Peyer's patch (tissue), 4 donors: Measurements from ENCODE around the gene ZNF669. TPM values are rescaled to one million over a fixed set of nuclear protein-coding genes. Genes with fewer than 3 reads are reported as not detected.

Experiments used
- DNase-seq, 3 donors: peaks; one replicate each; pipeline ENCODE4 v3.0.0-alpha.2; 2017 to 2019
- H3K27ac ChIP-seq, 4 donors: fragments of 200-600 bp; sonication (generic); one replicate each; pipeline ENCODE4 v1.5.1; 2016 to 2019
- H3K27me3 ChIP-seq, 2 donors: fragments of 200-600 bp; sonication (generic); one replicate each; pipeline ENCODE4 v1.5.1; 2019
- H3K36me3 ChIP-seq, 3 donors: fragments of 200-600 bp; sonication (generic); one replicate each; pipeline ENCODE4 v1.5.1; 2016 to 2019
- H3K4me1 ChIP-seq, 4 donors: fragments of 200-600 bp; sonication (generic); one replicate each; pipeline ENCODE4 v1.5.1; 2016 to 2019
- H3K4me3 ChIP-seq, 4 donors: fragments of 200-600 bp; sonication (generic); 1 replicate in 3 of 4; 2 replicates in 1 of 4; pipeline ENCODE4 v1.5.1; 2016 to 2019; ENCODE audit warnings: mild to moderate bottlenecking in 1 of 4
- H3K9me3 ChIP-seq, 4 donors: fragments of 200-600 bp; sonication (generic); one replicate each; pipeline ENCODE4 v1.5.1; 2016 to 2019; ENCODE audit warnings: mild to moderate bottlenecking in 1 of 4
- CTCF ChIP-seq, 6 experiments: fragments of 450-650 bp in 4 of 6; fragments of 200-600 bp in 2 of 6; sonication (generic) in 1 of 6; IDR thresholded peaks; one replicate each; pipeline ENCODE4 v1.5.1; 2017 to 2019; ENCODE audit warnings: antibody characterized with exemption in 6 of 6, mild to moderate bottlenecking in 3 of 6, moderate library complexity in 1 of 6
- POLR2A ChIP-seq, 2 donors: fragments of 450-650 bp; IDR thresholded peaks; one replicate each; pipeline ENCODE4 v1.5.1; 2017; ENCODE audit warnings: antibody characterized with exemption in 2 of 2, mild to moderate bottlenecking in 2 of 2, moderate library complexity in 2 of 2
- total RNA-seq, 4 donors: library from RNA; depleted of rRNA; stranded (reverse); fragments of >200 nt; gene quantifications; one replicate each; pipeline ENCODE4 v1.1.0, GENCODE V29; 2016

Gene ZNF669
- total RNA-seq, 4 donors from 2014 or later, result 2.3 to 5.8 (median 2.7) TPM

DNA sequence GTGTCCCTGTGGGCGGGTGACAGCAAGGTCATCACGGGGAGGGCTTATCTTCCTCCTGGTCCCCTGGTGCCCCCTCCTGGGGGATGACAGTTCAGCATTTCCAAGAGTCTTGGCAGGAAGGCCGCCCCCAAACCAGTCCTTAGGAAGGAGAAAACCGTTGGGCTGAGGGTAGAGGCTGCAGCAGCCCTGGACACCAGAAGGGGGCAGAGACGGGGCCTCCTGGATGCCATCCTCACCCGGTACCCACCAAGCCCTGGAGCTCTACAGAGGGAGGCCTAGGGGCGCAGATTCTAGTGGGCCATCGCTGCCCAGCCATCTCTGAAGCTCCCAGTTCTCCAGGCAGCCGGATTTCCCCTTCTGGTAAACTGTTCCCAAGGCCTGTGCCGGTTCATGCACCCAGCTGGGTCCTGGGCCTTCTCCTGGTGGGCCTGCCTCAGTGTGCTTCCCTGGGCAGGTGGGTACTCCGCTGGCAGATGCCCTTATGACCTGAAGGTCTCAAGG lies 14.8 kb upstream of the ZNF669 start:
- Histone ChIP-seq H3K9me3 (no peaks in the 10 kb centered on the region), H3K36me3 (no peaks in the 10 kb centered on the region), H3K27ac (no peak overlapping the region), H3K4me1 (no peaks in the 10 kb centered on the region), H3K27me3 (no peaks in the 10 kb centered on the region), H3K4me3 (no peak overlapping the region)
- no peak for DNase-seq
- TF ChIP-seq CTCF (IDR thresholded peaks at IDR 0.05), result peak in 1 of 6 experiments; percentile 17
- TF ChIP-seq POLR2A (IDR thresholded peaks at IDR 0.05), result no peak

DNA sequence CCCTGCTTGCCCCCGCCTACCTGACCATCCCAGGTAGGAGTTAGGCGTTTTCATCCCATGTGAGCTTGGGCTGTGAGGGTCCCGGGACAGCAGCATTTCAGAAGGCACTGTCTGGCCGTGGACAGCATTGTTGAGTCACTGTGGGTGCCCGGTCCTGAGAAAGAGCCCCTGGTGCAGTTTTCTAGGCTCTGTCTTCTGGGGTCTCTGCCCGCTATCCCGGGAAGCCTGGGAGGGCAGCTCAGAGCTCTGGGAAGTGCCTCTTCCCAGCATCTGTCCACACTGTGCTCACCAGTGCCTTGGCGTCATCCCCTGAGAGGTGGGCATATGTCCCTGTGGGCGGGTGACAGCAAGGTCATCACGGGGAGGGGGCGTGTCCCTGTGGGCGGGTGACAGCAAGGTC lies 11.4 kb upstream of the ZNF669 start:
- Histone ChIP-seq H3K27ac (no peak overlapping the region), H3K9me3 (no peaks in the 10 kb centered on the region), H3K4me1 (peaks cover 0 to 13% (median 5%) of the 10 kb centered on the region in 4 donors), H3K4me3 (no peak overlapping the region), H3K36me3 (no peaks in the 10 kb centered on the region), H3K27me3 (no peaks in the 10 kb centered on the region)
- no peak for TF ChIP-seq CTCF (IDR thresholded peaks at IDR 0.05)
- no peak for TF ChIP-seq POLR2A (IDR thresholded peaks at IDR 0.05)
- DNase-seq, result no peak

DNA sequence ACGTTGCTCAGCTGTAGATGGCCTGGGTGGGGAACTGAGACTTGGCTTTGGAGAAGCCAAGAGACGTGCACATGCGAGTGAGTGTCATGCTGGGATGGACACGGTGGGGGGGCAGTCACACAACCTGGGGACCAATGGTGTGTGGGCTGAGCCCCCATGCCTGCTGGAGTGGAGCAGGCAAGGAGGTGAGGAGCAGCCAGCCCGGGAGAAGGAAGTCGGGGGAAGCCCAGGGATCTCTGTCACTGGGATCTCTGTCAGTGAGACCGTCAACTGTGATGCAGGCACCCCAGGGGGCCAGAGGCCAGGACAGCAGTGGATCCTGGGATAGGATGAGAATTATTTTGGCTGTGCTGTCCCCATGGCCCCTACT lies 11.0 kb upstream of the ZNF669 start:
- Histone ChIP-seq H3K4me3 (no peak overlapping the region), H3K4me1 (peaks cover 0 to 13% (median 6%) of the 10 kb centered on the region in 4 donors), H3K27me3 (no peaks in the 10 kb centered on the region), H3K9me3 (no peaks in the 10 kb centered on the region), H3K36me3 (no peaks in the 10 kb centered on the region), H3K27ac (no peak overlapping the region)
- TF ChIP-seq CTCF (IDR thresholded peaks at IDR 0.05) (no peak), POLR2A (IDR thresholded peaks at IDR 0.05) (no peak)
- DNase-seq, result no peak

DNA sequence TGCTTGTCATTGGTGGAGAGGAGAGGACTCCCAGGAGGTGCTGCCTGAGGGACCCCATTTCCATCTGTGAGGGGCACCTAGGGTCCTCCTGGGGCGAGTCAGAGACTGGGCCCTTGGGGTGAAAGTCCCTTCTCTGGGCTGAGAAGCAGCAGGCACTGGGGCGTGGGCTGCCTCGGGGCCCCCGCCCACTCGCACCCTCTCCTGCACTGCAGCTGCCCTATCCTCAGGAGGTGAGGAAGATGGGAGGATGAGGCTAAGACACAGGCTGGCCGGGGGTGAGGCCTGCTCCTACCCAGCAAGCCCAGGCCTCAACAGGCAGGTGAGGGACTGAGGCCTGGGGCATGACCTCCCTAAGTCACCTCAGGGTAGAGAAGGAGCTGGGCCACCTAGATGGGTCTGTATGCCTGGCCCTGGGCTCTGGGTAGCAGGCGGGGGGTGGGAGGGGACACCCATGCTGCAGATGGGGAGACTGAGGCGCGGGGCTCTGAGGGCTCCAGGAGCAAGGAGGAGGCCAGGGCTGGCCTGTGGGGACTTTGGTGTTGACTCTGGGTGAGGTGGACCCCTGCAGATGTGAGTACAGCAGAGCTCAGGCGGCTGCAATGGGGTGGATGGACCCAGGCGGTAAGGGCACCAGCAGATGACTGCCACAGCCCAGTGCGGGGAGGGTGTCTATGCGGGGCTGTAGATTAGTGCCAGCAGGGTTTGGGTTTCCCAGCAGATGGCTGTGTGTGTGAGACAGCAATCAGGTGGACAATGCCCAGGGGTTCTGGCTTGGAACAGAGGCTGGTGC lies 10.4 kb upstream of the ZNF669 start:
- peaks cover 0 to 13% (median 6%) of the 10 kb centered on the region in 4 donors for H3K4me1 ChIP-seq
- no peak for TF ChIP-seq CTCF (IDR thresholded peaks at IDR 0.05)
- no peak for TF ChIP-seq POLR2A (IDR thresholded peaks at IDR 0.05)
- H3K27me3 ChIP-seq, result no peaks in the 10 kb centered on the region
- no peaks in the 10 kb centered on the region for H3K36me3 ChIP-seq
- no peak overlapping the region for H3K27ac ChIP-seq
- DNase-seq, result no peak
- no peaks in the 10 kb centered on the region for H3K9me3 ChIP-seq
- no peak overlapping the region for H3K4me3 ChIP-seq

GRCh38 chr1:247113733-247114271 lies 9.6 kb upstream of the ZNF669 start:
- H3K4me3 ChIP-seq, result no peak overlapping the region
- no peaks in the 10 kb centered on the region for H3K27me3 ChIP-seq
- H3K4me1 ChIP-seq, result peaks cover 0 to 13% (median 6%) of the 10 kb centered on the region in 4 donors
- DNase-seq, result no peak
- no peak overlapping the region for H3K27ac ChIP-seq
- TF ChIP-seq CTCF (IDR thresholded peaks at IDR 0.05) (no peak), POLR2A (IDR thresholded peaks at IDR 0.05) (no peak)
- no peaks in the 10 kb centered on the region for H3K36me3 ChIP-seq
- no peaks in the 10 kb centered on the region for H3K9me3 ChIP-seq
